ENCODE data around the gene TSHZ2. TPM values are rescaled to one million over a fixed set of nuclear protein-coding genes. Genes with fewer than 3 reads are reported as not detected.

TSHZ2 gene
- total and polyA plus RNA-seq, 2 donors (not counting 1 experiment from before 2014, with no cell fraction given) = 1.00 to 5.7 TPM

DNA sequence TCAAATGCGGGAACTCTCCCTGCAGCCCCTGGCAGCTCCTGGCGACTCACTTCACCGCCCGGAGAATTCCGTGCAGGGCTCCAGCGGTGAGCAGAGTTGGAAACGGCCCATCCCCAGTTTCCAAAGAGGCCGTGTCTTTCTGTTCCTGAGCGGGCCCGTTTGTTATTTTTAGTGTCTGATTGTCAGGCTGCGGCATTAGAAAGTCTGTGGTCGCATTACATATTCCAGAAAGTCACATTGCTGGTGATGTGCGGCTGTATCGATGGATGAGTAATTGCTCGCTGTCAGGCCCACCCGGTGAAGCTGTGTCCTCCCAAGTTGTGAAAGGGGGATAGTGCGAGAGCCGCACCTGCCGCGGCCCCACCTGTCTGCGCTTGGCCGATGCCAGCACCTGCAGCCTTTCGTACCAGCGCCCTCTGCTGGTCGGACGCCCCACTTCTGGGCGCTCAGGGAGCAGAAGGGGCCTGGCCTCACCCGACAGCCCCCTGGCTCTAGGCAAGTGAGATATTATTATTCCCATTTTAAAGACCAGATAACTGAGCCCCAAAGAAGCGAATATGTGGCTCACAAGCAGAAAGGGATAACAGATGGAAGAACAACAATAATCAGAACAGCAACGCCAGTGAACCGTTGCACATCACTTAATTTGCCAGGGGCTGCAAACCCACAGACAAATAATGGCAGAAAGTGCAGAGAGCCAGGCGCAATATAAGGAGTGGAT lies 244.9 kb downstream of the TSHZ2 start:
- no peaks in the 10 kb centered on the region for H3K9me3 Mint-ChIP-seq (ENCODE audit: insufficient read depth)
- POLR2A ChIA-PET = no interaction called here

More for the DNA sequence above, 244.9 kb downstream of the TSHZ2 start:
- intact Hi-C loops (cut with micrococcal nuclease) = loop anchor here (1.0 to 5.0 kb wide), 2 partner anchors 725 to 982 kb away; no protein-coding TSS in a partner anchor
- Histone ChIP-seq H3K4me2 (replicated peaks; ENCODE audit: low read depth, low read length, poor library complexity, severe bottlenecking) (peak overlapping the region; percentile 61), H3K27me3 (replicated peaks in 1 of 4; ENCODE audit: control extremely low read depth in 1 of 4, control insufficient read depth in 3 of 4, insufficient read depth in 4 of 4, low read length in 3 of 4) (peaks cover 0 to 9% (median 2%) of the 10 kb centered on the region in 4 experiments), H3K4me1 (ENCODE audit: control insufficient read depth in 2 of 2, insufficient read depth in 2 of 2, low read length in 2 of 2) (peaks cover 4 to 13% of the 10 kb centered on the region in 2 donors), H3K27ac (ENCODE audit: low read length in 2 of 2) (no peak overlapping the region), H3K79me2 (ENCODE audit: control insufficient read depth, insufficient read depth, low read length) (no peaks in the 10 kb centered on the region), H3K9me3 (ENCODE audit: control extremely low read depth in 1 of 3, control insufficient read depth in 2 of 3, insufficient read depth in 1 of 3, low read length in 2 of 3) (no peaks in the 10 kb centered on the region), H2AFZ (ENCODE audit: insufficient read depth, low read depth, low read length, poor library complexity, severe bottlenecking) (peak overlapping the region; percentile 66), H3K36me3 (replicated peaks in 1 of 2; ENCODE audit: control extremely low read depth in 1 of 2, control insufficient read depth in 1 of 2, extremely low read depth in 1 of 2, insufficient read depth in 2 of 2, low read length in 1 of 2) (no peaks in the 10 kb centered on the region), H4K20me1 (ENCODE audit: control insufficient read depth, insufficient read depth, low read length, poor library complexity, severe bottlenecking) (no peaks in the 10 kb centered on the region), H3K9ac (ENCODE audit: low read length) (no peak overlapping the region), H3K4me3 (ENCODE audit: control extremely low read depth in 1 of 5, extremely low read depth in 1 of 5, insufficient read depth in 1 of 5, low read depth in 2 of 5, low read length in 4 of 5) (peak overlapping the region in 2 of 5 experiments; percentile 8 to 25)
- peak; percentile 65 for ATAC-seq (ENCODE audit: low read depth)
- Mint-ChIP-seq H3K4me1 (peaks cover 14% of the 10 kb centered on the region), H3K4me3 (peak overlapping the region; percentile 43), H3K27me3 (peaks cover 14% of the 10 kb centered on the region), H3K27ac (no peak overlapping the region)
- CTCF ChIA-PET = interaction anchor here (0.6 to 4.9 kb wide), 9 partner anchors 9 to 974 kb away, joined by 3 to 38 read pairs (median 4); no protein-coding TSS in a partner anchor
- 26% methylated on average over 32 of the region's 32 CpGs for WGBS (ENCODE audit: insufficient coverage)
- peak; percentile 75 for DNase-seq
- TF ChIP-seq EZH2 (IDR thresholded peaks at IDR 0.05; ENCODE audit: borderline replicate concordance, insufficient read depth, low read depth, low read length, poor library complexity, severe bottlenecking) = no peak
- TF ChIP-seq, protein P1, sequence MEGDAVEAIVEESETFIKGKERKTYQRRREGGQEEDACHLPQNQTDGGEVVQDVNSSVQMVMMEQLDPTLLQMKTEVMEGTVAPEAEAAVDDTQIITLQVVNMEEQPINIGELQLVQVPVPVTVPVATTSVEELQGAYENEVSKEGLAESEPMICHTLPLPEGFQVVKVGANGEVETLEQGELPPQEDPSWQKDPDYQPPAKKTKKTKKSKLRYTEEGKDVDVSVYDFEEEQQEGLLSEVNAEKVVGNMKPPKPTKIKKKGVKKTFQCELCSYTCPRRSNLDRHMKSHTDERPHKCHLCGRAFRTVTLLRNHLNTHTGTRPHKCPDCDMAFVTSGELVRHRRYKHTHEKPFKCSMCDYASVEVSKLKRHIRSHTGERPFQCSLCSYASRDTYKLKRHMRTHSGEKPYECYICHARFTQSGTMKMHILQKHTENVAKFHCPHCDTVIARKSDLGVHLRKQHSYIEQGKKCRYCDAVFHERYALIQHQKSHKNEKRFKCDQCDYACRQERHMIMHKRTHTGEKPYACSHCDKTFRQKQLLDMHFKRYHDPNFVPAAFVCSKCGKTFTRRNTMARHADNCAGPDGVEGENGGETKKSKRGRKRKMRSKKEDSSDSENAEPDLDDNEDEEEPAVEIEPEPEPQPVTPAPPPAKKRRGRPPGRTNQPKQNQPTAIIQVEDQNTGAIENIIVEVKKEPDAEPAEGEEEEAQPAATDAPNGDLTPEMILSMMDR (IDR thresholded peaks at IDR 0.05) = peak; percentile 93
